OCI-LY1 (cell line): Measurements from ENCODE around the gene CDHR3.

Experiments
- CTCF ChIP-seq: fragments of 200-600 bp; sonication (generic), shearing (Covaris generic); IDR thresholded peaks from 2 replicates; pipeline ENCODE4 v1.5.1; 2017; ENCODE audit warnings: mild to moderate bottlenecking, antibody characterized with exemption, low read length, moderate library complexity, mixed read lengths
- EZH2 ChIP-seq: fragments of 200-600 bp; sonication (generic), shearing (Covaris generic); IDR thresholded peaks from 2 replicates; pipeline ENCODE4 v1.8.0; 2017; ENCODE audit warnings: borderline replicate concordance, mixed run types, mild to moderate bottlenecking, antibody characterized with exemption, low read length, moderate library complexity, mixed read lengths

- TF ChIP-seq CTCF: no peak
- no peak for TF ChIP-seq EZH2
Observed at GRCh38 chr7:105954711-105955110, 8.4 kb upstream of the CDHR3 start.
